ENCODE data around the gene IRF1. TPM values are rescaled to one million over a fixed set of nuclear protein-coding genes. Genes with fewer than 3 reads are reported as not detected.

The IRF1 gene
- total and polyA plus RNA-seq, 7 donors: 15.3 to 169 (median 37.2) TPM

DNA sequence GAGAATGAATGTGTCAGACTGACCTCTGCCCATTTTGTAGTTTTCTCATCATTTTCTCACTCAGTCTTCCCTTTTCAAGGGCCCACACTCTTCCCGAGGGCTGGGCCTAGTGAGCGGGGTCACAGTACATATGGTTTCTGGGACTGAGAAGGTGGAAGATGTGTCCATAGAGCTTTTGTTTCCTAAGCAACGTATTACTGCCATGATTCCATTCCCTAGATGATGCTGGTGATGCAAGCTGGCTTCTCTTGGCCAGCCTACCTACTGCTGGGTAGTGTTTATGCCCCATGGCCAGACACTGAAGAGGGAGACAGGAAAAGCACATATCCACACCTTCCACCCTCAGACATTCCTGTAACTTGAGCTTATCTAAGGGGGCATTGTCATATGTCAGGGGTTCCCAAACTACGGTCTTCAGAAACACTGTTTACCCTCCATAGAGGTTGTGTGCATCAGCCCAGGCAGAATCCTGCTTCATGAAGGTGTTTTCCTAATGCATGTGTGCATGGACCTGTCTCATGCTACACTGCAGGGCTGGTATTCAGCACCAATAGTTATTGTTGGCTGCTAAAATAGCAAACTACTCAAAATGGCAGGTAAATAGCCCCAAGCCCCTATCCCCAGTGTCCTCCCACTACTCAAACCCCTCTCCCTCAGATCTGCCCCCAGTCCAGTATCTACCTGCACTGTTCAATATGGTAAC is 9.5 kb downstream of the IRF1 start:
- peaks cover 15 to 39% (median 29%) of the 10 kb centered on the region in 4 donors for H3K36me3 ChIP-seq

DNA sequence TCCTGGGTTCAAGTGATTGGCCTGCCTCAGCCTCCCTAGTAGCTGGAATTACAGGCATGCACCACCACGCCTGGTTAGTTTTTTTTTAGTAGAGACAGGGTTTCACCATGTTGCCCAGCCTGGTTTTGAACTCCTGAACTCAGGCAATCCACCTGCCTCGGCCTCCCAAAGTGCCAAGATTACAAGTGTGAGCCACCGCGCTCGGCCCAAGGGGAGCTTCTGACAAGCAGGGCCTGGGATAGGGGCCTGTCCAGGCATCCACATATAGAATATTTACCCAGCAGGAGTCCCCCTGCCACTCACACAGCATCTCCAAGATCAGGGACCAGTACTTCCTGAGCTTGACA is 10.1 kb downstream of the IRF1 start:
- Histone ChIP-seq H3K36me3 (peaks cover 12 to 34% (median 24%) of the 10 kb centered on the region in 4 donors), H3K9me3 (no peaks in the 10 kb centered on the region), H3K4me1 (peaks cover 0 to 27% (median 16%) of the 10 kb centered on the region in 4 donors), H3K27ac (peak overlapping the region in 1 of 4 donors; percentile 33), H3K4me3 (no peak overlapping the region), H3K27me3 (no peaks in the 10 kb centered on the region)
- peak; percentile 42 for DNase-seq
- intact Hi-C loops (cut with DNase I): no loop called here
- 94 to 96% methylated on average over 5 of the region's 5 CpGs for WGBS, 2 donors
- TF ChIP-seq EP300 (IDR thresholded peaks at IDR 0.05) (no peak), POLR2AphosphoS5 (IDR thresholded peaks at IDR 0.05) (no peak), POLR2A (IDR thresholded peaks at IDR 0.05) (no peak)
- TF ChIP-seq, protein P1, sequence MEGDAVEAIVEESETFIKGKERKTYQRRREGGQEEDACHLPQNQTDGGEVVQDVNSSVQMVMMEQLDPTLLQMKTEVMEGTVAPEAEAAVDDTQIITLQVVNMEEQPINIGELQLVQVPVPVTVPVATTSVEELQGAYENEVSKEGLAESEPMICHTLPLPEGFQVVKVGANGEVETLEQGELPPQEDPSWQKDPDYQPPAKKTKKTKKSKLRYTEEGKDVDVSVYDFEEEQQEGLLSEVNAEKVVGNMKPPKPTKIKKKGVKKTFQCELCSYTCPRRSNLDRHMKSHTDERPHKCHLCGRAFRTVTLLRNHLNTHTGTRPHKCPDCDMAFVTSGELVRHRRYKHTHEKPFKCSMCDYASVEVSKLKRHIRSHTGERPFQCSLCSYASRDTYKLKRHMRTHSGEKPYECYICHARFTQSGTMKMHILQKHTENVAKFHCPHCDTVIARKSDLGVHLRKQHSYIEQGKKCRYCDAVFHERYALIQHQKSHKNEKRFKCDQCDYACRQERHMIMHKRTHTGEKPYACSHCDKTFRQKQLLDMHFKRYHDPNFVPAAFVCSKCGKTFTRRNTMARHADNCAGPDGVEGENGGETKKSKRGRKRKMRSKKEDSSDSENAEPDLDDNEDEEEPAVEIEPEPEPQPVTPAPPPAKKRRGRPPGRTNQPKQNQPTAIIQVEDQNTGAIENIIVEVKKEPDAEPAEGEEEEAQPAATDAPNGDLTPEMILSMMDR (IDR thresholded peaks at IDR 0.05): no peak

More for the DNA sequence above, 9.5 kb downstream of the IRF1 start:
- Histone ChIP-seq H3K4me1 (peaks cover 0 to 22% (median 12%) of the 10 kb centered on the region in 4 donors), H3K4me3 (no peak overlapping the region), H3K27me3 (no peaks in the 10 kb centered on the region), H3K27ac (peak overlapping the region in 1 of 4 donors; percentile 33), H3K9me3 (no peaks in the 10 kb centered on the region)
- TF ChIP-seq, protein P1 (IDR thresholded peaks at IDR 0.05): no peak
- TF ChIP-seq POLR2A (IDR thresholded peaks at IDR 0.05): no peak
- no peak for TF ChIP-seq POLR2AphosphoS5 (IDR thresholded peaks at IDR 0.05)
- no peak for TF ChIP-seq EP300 (IDR thresholded peaks at IDR 0.05)
- DNase-seq: peak; percentile 21
- intact Hi-C loops (cut with DNase I): no loop called here
- 80 to 82% methylated on average over 4 of the region's 4 CpGs for WGBS, 2 donors

DNA sequence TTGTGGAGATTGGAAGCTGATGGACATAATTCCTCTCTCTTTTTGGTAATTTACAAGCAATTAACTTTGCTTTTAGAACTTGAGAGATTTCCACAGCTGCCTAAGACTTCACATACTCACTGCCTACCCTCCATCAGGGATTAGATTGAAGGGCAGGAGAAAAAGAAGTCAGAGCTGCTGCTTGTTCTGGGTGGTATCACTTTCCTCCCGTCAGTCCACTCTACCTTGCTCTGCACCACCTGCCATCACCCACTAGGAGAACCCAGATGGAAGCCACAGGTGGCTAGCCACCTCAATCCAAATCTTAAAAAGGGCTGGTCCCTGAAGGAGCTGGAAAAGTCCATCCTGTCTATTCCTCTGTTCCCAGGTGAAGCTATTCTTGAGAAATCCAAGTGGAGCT is 10.5 kb downstream of the IRF1 start:
- intact Hi-C loops (cut with DNase I): no loop called here
- WGBS, 2 donors: 75 to 86% methylated on average over 1 of the region's 1 CpG
- H3K4me1 ChIP-seq: peaks cover 0 to 32% (median 21%) of the 10 kb centered on the region in 4 donors

DNA sequence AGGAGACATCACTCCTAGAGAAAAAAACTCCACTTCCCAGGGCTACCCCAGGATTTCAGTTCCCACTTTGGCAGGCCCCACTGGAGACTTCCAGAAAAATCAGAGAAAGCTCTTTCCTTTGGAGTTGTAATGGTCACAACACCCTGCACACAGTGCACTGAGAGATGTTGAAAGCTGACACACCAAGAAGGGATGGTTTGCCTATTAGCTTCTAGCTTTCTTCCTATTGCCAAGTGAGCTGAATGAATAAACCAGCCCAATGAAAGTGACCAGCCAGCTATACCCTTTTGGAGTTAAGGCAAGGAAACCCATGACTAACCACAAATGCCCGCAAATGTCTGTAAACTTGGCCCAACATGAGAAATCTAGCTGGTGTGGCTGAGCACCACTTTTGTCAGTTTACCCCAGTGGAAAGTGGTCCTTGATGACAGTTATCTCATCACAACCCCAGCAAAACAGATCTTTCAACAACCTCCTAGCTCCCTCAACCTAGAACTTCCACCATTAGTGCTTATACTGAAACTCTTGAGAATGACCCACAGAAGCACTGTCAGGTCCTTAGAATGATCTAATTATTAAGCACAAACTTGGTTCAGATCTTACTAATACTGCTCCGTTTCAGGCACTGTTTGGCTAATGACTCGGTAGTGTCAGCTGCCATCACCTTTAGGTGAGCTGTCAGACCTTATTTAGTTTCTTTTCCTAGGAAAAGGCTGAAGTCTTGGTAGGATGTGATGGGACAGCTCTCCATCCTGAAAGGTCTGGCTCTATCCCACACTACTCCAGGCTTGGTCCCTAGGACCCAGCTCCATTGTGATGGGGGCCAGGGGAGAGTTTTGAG is 11.2 kb downstream of the IRF1 start:
- H3K4me1 ChIP-seq: peaks cover 0 to 39% (median 27%) of the 10 kb centered on the region in 4 donors
- intact Hi-C loops (cut with DNase I): no loop called here
- no peak overlapping the region for H3K4me3 ChIP-seq
- peak overlapping the region in 2 of 4 donors; percentile 10 to 81 for H3K27ac ChIP-seq
- WGBS, 2 donors: 78 to 83% methylated on average over 3 of the region's 3 CpGs
- no peaks in the 10 kb centered on the region for H3K27me3 ChIP-seq
- no peaks in the 10 kb centered on the region for H3K9me3 ChIP-seq
- TF ChIP-seq, protein P1 (IDR thresholded peaks at IDR 0.05): no peak
- TF ChIP-seq POLR2A (IDR thresholded peaks at IDR 0.05) (no peak), EP300 (IDR thresholded peaks at IDR 0.05) (no peak), POLR2AphosphoS5 (IDR thresholded peaks at IDR 0.05) (peak in 1 of 4 donors; percentile 3)
- DNase-seq: peak; percentile 26
- peaks cover 9 to 22% (median 14%) of the 10 kb centered on the region in 4 donors for H3K36me3 ChIP-seq

More for the DNA sequence above, 10.5 kb downstream of the IRF1 start:
- TF ChIP-seq, protein P1 (IDR thresholded peaks at IDR 0.05): no peak
- no peak for TF ChIP-seq POLR2AphosphoS5 (IDR thresholded peaks at IDR 0.05)
- TF ChIP-seq POLR2A (IDR thresholded peaks at IDR 0.05): no peak
- no peak for TF ChIP-seq EP300 (IDR thresholded peaks at IDR 0.05)
- no peaks in the 10 kb centered on the region for H3K9me3 ChIP-seq
- H3K4me3 ChIP-seq: no peak overlapping the region
- no peaks in the 10 kb centered on the region for H3K27me3 ChIP-seq
- peak; percentile 14 for DNase-seq
- H3K36me3 ChIP-seq: peaks cover 12 to 29% (median 19%) of the 10 kb centered on the region in 4 donors
- H3K27ac ChIP-seq: peak overlapping the region in 1 of 4 donors; percentile 9
